OCI-LY3 (cell line): ENCODE results near the gene HRH1.

Experiments used
- CTCF ChIP-seq: fragments of 200-600, 300-600 bp; sonication (generic); IDR thresholded peaks from 2 replicates; pipeline ENCODE4 v1.5.1; 2014; ENCODE audit warnings: antibody characterized with exemption, low read length, low read depth
- EZH2phosphoT487 ChIP-seq: fragments of 200-600 bp; shearing (Covaris generic); IDR thresholded peaks from 2 replicates; pipeline ENCODE4 v1.6.1; 2018; ENCODE audit warnings: antibody characterized with exemption, mixed run types, low read depth

GRCh38 chr3:11284011-11284410 lies 129.7 kb downstream of the HRH1 start:
- TF ChIP-seq CTCF (no peak), EZH2phosphoT487 (no peak)
